GM19467 (cell line): ENCODE data around the gene SLC23A3.
"Not testable (repeated sequence)": the region's sequence is repeated elsewhere in the genome, so short reads cannot be mapped to it uniquely, and the experiment has no call there.

Source experiments
- ATAC-seq: cut with Tn5 transposase; IDR thresholded peaks from one replicate; pipeline ENCODE4 v1.9.1; 2021; ENCODE audit warnings: mild to moderate bottlenecking, moderate library complexity; ENCODE audit not compliant: unreplicated experiment

The SLC23A3 gene

DNA sequence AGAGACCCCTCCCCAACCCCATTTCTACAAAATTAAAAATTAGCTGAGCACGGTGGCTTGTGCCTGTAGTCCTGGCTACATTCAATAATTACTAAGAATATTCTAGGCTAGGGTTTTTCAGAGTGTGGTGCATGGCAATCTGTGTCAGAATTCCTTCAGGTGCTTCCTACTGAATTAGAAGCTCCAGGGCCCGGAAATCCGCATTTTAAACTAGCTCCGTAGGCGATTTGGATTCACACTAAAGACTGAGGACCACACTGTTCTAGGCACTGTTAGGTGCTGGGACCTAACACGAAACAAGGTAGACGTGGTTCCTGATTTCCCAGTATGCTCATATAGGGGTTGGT is 36.1 kb upstream of the SLC23A3 start:
- no peak for ATAC-seq

DNA sequence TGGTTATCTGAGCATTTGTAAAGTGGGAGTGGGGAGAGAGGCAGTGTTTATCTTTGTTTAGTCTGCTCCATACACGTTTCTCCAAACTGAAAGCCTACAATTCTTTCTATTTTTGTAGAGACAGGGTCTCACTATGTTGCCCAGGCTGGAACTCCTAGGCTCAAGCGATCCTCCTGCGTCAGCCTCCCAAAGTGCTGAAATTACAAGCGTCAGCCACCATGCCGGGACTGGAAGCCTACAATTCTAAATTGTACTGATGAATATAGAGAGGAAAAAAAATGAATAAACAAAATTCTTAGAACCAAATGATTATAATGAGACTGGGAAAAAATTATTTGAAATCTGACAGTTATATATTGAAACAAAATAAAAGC is 35.3 kb upstream of the SLC23A3 start:
- ATAC-seq, result no peak

DNA sequence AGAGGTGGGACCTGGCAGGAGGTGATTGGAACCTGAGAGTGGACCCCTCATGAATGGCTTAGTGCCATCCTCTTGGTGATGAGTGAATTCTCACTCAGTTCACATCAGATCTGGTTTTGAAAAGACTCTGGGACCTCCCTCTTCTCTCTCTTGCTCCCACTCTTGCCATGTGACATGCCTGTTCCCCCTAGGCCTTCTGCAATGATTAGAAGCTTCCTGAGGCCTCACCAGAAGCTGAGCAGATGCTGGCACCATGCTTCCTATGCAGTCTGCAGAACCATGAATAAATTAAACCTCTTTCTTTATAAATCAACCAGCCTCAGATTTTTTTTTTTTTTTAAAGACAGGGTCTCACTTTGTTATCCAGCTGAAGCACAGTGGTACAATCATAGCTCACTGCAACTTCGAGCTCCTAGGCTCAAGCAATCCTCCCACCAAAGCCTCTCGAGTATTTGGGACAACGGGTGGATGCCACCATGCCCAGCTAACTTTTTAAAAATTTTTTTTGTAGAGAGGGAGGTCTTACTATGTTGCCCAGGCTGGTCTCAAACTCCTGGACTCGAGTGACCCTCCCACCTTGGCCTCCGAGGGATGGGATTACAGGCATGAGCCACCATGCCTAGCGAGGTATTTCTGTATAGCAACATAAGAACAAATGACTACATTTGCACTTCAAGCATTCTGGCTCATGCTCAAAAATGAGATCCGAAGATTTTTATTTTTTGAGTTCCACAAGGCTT is 34.8 kb upstream of the SLC23A3 start:
- ATAC-seq, result no peak

DNA sequence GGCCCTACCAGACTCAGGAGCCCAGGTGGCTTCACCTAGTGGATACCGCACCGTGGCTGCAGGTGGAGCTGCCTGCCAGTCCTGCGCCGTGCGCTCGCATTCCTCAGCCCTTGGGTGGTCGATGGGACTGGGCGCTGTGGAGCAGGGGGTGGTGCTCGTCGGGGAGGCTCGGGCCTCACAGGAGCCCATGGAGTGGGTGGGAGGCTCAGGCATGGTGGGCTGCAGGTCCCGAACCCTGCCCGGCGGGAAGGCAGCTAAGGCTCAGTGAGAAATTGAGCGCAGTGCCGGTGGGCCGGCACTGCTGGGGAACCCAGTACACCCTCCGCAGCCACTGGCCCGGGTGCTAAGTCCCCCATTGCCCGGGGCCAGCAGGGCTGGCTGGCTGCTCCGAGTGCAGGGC is 31.5 kb upstream of the SLC23A3 start:
- ATAC-seq, result not testable (repeated sequence)

DNA sequence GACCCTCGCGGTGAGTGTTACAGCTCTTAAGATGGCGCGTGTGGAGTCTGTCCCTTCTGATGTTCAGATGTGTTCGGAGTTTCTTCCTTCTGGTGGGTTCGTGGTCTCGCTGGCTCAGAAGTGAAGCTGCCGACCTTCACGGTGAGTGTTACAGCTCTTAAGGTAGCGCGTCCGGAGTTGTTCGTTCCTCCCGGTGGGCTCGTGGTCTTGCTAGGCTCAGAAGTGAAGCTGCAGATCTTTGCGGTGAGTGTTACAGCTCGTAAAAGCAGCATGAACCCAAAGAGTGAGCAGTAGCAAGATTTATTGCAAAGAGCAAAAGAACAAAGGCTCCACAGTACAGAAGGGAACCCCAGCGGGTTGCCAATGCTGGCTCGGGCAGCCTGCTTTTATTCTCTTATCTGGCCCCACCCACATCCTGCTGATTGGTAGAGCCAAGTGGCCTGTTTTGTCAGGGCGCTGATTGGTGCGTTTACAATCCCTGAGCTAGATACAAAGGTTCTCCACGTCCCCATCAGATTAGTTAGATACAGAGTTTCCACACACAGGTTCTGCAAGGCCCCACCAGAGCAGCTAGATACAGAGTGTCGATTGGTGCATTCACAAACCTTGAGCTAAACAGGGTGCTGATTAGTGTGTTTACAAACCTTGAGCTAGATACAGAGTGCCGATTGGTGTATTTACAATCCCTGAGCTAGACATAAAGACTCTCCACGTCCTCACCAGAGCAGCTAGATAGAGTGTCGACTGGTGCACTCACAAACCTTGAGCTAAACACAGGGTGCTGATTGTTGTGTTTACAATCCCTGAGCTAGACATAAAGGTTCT is 30.9 kb upstream of the SLC23A3 start:
- ATAC-seq, result not testable (repeated sequence)

DNA sequence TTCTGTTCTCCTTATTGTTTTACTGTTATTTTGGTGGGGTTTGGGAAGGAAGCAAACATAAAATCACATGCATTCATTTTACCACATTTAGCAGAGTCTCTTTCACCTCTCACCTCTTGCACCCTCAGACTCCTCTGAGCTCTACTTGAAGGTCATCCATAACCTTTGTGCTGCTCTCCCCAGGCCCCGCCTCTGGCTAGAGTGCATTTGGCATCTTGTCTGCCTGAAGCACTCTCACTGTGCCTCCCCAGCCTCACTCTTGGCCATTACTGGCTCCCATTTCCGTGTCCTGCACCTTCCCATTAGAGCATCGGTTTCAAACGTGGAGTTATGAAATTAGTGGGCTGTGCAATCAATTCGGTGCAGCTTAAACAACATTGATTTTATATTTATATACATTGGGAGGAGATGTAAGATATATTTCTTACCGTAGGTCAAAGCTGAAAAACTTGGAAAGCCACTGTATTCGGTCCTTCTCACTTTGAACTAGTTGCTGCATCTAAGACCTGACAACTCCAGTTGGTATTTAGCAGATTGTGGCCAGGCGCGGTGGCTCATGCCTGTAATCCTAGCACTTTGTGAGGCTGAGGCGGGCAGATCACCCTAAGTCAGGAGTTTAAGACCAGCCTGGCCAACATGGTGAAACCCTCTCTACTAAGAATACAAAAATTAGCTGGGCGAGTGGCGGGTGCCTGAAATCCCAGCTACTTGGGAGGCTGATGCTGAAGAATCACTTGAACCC is 29.8 kb upstream of the SLC23A3 start:
- ATAC-seq, result no peak

DNA sequence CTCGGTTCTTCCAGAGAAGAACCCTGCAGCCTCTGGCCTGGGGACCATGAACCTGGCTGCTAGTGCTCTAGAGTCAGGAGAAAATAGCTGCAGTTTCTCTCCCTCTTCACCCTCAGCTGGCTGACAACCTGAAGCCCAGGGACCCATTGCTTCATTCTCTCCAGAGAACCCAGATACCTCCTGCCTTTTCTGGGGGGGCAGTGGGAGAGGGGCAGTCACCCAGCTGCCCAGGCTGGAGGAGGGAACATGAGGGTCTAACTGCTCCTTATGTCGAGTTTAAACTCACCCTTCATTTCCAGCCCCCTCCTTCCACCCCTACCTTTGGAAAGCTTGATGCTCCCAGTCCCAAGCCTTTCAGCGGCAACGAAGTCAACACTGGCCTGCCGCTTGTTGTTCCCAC is 29.1 kb upstream of the SLC23A3 start:
- no peak for ATAC-seq

DNA sequence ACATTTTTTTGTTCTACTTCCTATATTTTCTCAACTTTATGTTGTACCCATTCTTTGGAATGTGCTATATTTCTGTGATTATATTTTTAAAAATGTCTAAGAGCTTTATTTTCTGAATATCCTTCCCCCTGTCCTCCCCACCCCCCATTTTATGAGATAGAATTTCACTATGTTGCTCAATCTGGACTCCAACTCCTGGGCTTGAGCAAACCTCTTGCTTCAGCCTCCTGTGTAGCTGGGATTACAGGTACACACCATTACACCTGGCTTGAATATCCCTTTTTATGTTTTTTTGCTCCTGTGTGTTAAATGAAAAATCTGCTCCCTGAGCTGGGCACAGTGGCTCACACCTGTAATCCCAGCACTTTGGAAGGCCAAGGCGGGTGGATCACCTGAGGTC is 27.6 kb upstream of the SLC23A3 start:
- no peak for ATAC-seq

DNA sequence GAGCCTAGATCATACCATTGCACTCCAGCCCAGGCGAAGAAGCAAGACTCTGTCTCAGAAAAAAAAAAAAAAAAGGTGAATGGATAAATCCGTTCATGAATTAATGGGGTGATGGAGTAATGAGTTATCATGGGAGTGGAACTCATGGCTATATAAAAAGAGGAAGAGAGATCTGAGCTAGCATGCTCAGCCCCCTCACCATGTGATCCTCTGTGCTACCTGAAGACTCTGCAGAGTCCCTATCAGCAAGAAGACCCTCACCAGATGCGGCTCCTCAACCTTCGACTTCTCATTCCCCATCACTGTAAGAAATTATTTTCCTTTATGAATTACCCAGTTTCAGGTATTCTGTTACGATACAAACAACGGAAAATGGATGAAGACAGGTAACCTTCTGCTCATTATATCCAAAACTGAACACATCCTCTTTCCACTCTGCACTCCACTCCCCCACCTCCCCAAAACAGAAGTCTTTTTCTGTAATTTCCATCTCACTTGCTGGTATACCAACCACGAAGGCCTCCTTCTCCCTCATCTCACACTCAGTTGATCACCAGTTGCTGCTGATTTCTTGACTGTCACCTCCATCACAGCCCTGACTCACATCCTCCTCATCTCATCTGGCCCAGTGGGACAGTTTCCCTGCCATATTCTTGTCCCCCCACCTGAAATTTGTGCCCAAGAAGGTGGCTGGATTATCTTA is 17.1 kb upstream of the SLC23A3 start:
- ATAC-seq, result no peak

DNA sequence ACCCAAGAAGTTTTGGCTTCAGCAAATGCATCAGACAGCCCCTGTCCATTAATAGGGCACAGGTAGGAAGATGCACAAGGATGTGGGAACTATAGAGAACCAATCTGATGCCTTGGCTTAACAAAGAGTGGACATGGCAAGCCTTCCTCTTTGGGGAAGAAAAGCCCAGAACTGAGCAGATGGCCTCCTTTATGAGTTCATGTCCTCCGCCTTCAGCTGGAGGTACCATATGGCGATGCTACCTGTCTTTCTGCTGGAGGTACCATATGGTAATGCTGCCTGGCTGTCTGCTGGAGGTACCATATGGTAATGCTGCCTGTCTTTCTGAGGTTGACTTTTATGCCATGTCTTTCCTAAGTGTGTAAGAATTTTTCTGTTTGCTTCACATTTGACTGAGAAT is 14.3 kb upstream of the SLC23A3 start:
- no peak for ATAC-seq

DNA sequence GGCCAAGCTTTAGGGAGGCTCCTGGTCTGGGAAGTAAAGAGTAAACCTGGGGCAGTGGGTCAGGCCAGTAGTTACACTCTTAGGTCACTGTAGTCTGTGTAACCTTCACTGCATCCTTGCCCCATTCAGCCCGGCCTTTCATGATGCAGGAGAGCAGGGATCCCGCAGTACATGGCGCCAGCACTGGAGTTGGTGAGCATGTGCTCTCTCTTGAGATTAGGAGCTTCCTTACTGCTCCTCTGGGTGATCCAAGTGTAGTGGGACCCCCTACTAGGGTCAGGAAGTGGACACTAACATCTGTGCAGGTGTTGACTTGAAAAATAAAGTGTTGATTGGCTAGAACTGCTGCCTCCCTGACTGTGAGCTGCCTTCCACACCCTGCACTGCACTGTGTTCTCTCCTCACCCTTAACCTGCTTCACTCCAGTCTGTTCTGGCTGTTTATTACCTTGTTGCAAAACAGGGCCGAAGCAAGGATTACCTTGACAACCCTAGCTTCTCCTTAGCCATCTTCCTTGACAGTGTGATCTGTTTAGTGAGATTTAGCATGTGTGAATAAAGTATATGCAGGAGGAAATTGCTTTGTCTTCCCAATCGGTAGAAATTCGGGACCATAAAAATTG is 13.4 kb upstream of the SLC23A3 start:
- ATAC-seq, result no peak

DNA sequence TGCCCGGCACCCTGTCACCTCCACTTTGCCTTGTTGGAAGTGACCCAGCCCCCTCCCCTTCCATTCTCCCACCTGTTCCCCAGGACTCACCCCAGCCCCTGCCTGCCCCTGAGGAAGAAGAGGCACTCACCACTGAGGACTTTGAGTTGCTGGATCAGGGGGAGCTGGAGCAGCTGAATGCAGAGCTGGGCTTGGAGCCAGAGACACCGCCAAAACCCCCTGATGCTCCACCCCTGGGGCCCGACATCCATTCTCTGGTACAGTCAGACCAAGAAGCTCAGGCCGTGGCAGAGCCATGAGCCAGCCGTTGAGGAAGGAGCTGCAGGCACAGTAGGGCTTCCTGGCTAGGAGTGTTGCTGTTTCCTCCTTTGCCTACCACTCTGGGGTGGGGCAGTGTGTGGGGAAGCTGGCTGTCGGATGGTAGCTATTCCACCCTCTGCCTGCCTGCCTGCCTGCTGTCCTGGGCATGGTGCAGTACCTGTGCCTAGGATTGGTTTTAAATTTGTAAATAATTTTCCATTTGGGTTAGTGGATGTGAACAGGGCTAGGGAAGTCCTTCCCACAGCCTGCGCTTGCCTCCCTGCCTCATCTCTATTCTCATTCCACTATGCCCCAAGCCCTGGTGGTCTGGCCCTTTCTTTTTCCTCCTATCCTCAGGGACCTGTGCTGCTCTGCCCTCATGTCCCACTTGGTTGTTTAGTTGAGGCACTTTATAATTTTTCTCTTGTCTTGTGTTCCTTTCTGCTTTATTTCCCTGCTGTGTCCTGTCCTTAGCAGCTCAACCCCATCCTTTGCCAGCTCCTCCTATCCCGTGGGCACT is 12.7 kb upstream of the SLC23A3 start:
- no peak for ATAC-seq

DNA sequence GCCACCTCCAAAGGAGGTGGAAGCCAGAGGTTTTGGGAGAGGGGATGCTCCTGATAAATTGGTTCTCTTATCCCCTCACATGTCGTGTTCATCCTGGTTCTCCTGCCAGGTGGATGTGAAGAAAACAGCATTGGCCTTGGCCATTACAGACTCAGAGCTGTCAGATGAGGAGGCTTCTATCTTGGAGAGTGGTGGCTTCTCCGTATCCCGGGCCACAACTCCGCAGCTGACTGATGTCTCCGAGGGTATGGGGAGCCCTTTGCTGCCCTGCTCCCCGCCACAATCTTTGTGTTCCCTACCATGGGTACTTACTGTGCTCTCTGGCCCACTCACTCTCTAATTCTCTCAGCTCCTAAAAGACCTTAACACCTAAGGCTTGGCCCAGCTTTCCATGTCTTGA is 11.7 kb upstream of the SLC23A3 start:
- ATAC-seq, result no peak

DNA sequence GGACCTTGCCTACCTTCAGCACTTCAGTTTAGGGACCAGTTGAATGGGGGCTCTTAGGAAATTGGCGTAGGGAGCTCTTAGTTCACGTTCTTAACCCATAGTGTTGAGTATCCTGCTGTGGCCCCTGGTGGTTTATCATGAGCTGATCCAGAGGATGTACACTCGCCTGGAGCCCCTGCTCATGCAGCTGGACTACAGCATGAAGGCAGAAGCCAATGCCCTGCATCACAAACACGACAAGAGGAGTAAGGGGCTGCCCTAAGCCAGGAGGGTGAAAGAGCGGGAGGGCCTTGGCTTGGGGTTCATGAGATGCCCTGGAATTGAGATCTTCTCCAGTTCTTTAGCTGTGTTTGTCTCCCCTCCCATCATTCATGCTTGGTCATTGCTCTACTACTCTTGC is 11.1 kb upstream of the SLC23A3 start:
- ATAC-seq, result no peak

DNA sequence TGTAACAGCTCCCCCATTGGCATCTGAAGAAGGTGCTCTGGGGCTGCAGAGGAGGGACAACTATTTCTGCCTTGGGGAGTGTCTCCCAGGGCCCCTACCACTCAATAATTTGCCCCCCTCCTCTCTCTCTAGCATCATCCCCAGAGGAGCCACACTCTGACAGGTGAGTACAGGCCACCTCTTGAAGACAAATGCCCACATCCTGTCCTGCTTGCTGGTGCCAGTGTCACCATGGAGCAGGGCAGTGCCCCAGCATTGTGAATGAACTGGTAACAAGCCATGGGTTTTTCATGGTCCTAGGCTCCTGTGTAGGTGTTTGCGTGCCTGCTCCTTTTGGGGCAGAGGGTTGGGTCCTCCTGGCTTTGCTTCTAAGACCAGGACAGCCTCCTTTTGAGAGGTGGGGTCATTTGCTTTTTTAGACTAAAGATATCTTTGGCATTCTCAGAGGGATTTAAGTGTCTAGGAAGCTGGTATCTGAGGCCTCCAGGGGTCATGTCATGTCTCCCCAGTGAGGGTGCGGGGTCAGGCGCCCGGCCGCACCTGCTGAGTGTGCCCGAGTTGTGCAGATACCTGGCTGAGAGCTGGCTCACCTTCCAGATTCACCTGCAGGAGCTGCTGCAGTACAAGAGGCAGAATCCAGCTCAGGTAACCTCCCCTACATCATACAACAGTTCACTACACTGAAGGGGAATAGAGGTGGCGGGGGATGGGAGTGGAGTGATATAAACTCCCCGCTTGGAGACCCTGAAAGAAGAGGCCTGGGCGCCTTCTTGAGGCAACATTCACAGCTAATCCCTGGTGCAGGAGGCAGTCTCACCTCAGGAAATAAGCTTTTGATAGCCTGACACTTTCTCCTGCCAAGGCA is 10.0 kb upstream of the SLC23A3 start:
- ATAC-seq, result no peak

DNA sequence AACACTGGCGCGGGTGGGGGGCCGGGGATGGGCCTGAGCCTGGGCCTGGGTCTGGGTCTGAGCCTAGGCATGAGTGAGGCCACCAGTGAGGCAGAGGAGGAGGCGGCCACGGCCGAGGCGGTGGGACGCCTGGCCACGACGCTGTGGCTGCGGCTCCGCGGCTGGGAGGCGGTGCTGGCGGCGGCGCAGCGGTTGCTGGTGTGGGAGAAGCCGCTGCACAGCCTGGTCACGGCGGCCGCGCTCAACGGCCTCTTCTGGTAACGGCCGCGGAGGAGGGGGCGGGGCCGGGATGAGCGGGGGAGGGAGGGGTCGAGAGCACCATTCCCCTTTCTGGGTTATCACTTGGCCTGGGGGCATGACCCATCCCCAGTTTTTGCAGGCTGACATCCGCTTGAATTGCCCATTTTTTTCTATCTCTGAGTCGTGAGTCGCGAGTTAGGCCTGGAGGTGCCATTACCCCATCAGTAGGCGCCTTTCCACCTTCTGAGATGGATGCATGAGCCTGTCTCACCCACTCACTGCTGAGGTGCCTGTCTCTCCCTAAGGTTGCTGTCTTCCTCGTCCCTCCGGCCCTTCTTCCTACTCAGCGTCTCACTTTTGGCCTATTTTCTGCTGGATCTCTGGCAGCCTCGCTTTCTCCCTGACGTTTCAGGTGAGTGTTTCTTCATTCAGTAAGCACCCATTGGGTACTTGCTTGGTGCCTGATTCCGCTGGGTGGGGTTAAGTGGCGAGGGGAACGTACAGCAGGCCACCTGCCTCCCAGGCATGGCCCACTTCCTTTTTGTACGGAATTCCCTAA is 8.7 kb upstream of the SLC23A3 start:
- ATAC-seq, result peak; percentile 14

DNA sequence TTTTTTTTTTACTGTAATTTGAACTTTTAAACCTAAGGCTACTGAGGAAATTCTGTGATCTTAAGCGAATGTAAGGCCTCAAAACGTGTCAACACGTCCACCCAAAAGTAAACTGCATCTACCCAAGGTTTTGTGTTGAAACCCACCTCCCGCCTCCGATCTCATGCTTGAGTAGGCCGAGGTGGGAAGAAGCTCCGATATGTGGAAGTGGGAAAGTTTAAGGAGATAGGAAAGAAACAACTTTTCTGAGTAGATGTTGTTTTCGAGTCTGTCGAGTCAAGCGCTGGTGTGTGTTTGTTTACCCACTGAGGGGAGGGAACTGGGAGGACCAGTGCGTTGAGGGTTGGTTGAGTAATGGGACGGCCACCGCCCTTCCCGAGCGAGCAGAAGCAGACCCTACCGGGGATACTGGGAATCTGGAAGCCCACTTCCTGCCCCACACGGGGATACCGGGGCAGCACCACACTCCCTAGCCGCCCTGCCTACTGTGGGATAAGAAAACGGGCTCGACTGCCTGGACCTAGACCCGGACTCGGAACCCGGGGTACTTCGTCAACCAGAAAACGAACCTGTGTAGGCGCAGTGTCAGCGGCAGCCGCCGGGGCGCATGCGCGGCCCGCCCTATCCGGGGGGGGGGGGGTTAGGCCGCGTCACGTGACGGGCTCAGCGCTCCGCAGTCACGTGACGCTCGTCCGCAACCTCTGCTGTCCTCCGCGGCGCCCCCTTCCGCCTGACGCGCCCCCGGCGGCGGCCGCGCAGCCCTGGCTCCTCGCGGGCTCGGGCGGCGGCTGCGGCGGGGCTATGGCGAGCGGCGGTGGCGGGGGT is 7.9 kb upstream of the SLC23A3 start, which contains the start of gene RETREG2:
Gene RETREG2 (plus strand): TSS at position 724 of the 825 bp plus-strand sequence. CDS start 78 bp downstream, at position 802.
- ATAC-seq, result peak; percentile 29
